GM18511 (cell line): ENCODE data around the gene POU5F1.
A peak's percentile ranks its signal among the peaks of the same experiment; 100 is the strongest.
"Not testable (repeated sequence)": the region's sequence is repeated elsewhere in the genome, so short reads cannot be mapped to it uniquely, and the experiment has no call there.

Source experiments
- ATAC-seq: cut with Tn5 transposase; IDR thresholded peaks from one replicate; pipeline ENCODE4 v1.9.1; 2021; ENCODE audit warnings: mild to moderate bottlenecking, moderate library complexity; ENCODE audit not compliant: unreplicated experiment

Gene POU5F1

DNA sequence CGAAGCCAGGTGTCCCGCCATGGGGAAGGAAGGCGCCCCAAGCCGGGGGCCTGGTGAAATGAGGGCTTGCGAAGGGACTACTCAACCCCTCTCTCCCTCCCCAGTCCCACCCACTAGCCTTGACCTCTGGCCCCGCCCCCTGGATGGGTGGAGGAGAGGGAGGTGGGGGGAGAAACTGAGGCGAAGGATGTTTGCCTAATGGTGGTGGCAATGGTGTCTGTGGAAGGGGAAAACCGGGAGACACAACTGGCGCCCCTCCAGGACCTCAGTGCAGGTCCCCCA is at the start of gene POU5F1:
POU5F1 (minus strand) TSS at position 83 of the 282 bp plus-strand sequence; CDS start at position 21, 62 bp downstream.
- ATAC-seq, result no peak

DNA sequence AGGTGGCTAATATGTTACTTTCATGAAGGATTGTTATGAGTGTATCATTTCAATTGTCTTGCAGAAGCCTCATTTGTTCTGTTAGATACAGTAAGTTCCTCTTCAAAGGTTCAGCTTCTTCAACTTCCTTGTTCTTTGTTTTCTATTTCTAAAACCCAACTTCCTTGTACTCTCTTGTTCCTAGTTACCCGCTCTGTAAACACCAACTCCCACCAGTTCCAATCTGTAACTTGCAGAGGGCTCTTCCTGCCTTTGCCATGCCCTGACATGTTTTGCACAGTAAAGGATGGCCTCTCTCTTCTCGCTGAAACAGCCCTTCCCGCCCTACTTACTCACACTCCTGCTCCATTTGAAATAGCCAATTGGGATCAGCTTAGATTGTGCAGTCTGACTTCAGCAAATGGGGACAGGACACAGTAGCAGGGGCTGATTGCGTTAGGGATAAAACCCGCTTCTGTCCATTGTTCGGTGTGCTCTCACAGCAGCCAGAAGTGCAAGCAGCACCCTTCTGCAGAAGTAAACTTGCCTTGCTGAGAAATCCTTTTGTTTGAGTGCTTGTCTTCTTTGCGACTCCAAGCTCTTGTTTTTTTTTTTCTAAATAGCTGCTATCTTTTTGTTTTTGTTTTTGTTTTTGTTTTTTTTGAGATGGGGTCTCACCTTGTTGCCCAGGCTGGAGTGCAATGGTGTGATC is 45.9 kb upstream of the POU5F1 start:
- no peak for ATAC-seq

DNA sequence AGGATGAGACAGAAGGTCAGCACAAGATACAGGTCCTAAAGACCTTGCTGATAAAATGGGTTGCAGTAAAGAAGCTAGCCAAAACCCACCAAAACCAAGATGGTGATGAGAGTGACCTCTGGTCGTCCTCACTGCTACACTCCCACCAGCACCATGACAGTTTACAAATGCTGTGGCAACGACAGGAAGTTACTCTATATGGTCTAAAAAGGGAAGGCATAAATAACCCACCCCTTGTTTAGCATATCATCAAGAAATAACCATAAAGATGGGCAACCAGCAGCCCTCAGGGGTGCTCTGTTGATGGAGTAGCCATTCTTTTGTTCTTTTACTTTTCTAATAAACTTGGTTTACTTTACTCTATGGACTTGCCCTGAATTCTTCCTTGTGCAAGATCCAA is 44.7 kb upstream of the POU5F1 start:
- ATAC-seq, result not testable (repeated sequence)

DNA sequence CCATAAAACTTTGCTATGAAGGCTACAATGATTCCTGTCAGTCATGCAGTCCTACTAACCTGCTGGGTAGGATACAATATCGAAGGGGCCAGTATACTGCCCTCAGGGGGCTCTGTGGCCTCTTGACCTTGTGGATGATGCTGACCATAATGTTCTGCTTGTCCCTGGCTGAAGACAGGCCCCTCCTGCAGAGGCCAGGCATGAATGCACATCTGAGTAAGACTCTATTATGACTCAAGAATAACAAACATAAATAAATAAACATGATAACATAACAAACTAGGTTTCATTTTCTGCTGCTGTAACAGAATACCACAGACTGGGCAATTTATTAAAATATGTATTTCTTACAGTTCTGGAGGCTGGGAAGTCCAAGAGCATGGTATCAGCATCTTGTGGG is 44.0 kb upstream of the POU5F1 start:
- no peak for ATAC-seq

DNA sequence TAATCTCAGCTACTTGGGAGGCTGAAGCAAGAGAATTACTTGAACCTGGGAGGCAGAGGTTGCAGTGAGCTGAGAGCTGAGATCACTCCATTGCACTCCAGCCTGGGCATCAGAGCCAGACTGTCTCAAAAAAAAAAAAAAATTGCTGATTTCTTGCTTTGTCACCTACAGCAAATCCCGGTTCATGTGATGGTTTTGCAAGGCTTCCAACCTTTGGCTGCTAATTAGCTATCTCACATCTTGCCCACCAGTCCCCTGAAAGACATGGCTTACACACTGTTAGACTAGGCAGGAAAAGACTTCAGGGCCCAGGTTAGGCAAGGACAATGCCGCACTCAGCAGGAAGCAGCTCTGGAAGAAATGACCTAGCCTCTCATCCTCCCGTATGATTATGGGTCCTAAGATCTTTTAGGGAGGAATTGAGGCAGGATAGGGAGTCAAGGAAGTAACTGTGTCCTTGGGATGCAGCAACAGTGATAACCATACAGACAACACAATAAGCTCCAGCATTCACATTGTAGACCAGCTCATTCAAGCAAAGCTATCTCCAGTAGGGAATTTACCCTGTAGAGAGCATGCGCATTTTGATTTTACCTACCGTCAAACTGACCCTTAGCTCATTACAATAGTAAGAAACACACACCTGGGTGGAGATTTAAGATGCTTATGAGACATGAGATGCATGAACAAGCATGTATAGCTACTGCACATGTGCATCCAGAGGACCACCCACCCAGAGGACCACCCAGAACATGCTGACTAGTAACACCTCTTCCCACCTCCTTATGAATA is 40.5 kb upstream of the POU5F1 start:
- no peak for ATAC-seq

DNA sequence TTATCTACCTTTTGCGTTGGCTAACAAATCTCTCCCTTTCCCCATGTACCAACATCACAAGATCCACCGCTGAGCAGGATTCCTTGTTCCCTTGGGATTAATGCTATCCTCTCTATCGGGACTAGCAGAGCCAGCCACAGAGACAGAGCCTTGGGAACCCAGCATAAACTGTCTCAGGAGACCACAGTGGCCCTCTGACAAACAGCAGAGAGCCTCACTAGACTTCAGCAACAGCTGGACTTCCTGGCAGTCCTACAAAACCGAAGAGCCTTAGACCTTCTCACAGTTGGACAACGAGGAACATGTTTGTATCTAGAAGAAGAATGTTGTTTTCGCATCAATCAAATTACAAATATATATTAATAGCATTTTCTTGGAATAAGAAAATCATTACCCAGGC is 39.6 kb upstream of the POU5F1 start:
- no peak for ATAC-seq

DNA sequence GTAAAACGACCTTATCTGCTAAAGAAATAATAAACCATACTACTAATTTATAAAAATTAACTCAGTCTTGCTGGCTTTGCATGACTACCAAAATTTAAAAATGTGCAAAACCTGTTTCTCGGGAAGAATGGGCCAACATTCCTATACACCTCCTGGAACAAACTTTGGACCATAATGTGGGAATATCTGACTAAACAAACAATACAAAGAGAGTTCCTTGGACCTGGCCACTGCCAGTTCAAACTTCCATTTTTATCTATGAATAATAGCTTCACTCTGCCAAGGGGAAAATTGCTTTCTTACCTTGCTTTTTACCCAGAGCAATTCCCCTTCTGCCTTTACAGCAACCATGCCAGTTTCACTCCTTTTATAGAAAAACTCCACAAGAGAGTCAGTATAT is 38.7 kb upstream of the POU5F1 start:
- no peak for ATAC-seq

DNA sequence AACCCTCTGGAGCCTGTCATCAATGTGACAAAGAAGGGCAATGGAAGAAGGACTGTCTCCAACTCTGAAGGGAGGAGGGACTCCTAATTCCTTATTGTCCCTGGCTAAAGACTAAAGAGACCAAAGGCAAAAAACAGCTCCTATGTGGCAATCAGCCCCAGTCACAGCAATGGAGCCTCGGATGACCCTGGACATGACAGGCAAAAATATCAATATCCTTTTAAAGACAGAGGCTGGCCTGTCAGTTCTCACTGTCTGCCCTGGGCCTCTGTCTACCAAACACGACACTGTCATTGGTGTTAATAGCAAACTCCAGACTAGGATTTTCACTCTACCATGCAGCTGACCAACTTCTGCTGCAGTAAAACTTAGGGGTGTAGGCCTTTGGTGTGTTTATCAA is 38.0 kb upstream of the POU5F1 start:
- ATAC-seq, result no peak

DNA sequence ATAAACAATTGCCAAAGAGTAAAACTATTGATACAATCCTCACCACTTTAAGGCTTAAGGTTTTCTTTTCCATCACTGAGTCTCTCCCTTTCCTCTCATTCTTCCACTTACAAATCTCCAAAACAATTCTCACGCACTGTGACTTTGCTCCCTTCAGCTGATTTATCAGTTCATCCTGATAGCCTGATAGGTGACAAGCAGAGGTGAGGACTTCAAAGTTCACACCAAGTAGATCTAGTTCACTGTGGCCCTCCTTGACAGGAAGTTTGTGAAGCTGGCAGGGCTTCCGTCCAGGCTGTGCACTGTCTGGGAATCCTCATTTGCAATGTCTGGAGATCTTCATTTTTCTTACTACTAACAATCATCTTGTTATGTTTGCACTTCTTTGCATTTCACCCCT is 35.2 kb upstream of the POU5F1 start:
- ATAC-seq, result no peak

DNA sequence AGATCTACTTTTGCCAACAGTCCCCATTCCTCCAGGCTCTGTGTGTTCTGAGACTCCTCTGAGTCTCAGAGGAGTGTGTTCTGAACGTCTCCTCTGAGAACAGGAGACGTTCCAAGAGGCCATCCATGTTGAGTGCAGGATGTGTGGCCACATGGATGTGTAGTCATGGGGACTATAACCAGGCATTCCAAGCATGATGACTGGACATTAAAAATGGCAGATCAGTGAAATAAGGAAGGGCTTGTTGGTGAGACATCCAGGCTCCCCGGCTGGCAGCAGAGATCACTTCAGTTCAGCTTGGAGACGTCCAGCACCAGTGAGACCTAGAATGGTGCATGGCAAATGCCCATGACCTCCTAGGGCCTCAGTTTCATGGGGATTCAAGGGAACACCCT is 34.3 kb upstream of the POU5F1 start:
- ATAC-seq, result no peak

DNA sequence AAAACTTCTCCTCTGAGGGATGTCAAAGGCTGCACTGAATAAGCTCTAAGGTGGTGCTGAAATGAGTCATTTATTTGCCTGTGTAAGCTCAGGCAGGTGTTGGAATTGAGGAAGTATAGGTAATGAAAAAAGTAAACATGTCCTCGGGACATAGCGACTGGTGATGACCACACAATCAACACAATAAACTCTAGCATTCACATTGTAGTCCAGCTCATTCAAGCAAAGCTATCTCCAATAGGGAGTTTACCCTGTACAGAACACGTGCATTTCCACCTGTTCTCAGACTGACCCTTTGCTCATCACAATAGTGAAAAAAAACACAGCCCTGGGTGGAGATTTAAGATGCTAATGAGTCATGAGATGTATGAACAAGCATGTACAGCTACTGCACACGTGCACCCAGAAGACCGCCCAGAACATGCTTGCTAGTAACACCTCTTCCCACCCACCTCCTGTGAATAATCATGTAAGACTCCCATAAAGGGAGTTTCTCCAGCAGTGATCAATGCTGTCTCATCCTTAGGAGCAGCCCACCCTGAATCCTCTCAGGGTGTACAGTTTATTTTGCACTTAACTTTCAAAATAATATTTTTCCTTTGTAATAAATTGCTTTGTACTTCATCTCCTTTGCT is 33.0 kb upstream of the POU5F1 start:
- peak; percentile 66 for ATAC-seq

DNA sequence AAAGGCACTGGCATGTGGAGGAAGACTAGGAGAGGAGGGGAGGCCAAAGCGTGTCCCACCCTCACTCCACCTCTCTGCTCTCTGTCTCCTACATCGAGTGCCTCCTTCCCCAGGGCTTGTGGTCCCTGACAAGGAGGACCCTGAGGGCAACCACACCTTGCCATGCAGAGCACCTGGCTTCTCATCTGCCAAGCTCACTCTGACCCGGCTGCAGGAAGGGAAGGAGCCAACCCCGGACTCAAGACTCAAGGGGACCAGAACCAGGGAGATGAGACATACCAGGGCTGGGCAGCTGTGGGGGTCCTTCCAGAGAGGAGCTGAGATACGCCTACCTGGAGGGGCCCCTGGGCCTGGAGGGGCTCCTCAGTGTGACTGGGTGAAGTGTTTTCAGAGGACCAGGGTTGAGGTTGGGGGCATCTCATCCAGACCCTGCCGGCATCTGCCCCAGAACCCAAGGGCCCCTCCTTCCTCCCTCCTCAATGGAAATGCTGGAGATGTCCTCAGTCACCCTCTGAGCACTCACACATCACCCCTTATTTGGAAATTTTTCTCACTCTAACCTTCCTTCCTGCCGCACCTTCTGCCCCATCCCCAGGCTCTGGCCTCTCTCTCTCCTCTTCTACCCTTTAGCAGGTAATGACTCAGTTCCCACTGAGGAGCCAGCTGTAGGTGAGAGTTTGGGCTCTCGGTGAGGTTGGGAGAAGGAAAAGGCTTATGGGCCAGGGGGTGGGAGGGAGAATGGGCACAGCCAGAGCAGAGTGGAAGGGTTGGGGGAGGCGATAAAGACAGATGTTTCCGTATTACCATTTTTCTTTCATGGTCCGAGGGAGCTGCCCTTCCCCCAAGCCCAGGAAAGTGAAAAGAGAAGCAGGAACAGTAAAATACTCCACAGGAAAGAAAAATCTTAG is 32.0 kb upstream of the POU5F1 start:
- no peak for ATAC-seq

DNA sequence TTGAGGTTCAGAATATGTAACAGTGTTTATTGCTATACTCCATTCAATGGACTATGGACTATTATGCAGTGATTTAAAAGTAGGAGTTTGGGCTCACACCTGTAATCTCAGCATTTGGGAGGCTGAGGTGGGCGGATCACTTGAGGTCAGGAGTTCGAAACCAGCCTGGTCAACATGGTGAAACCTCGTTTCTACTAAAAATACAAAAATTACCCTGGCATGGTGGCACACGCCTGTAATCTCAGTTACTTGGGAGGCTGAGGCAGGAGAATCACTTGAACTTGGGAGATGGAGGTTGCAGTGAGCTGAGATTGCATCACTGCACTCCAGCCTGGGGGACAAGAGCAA is 28.6 kb upstream of the POU5F1 start:
- ATAC-seq, result not testable (repeated sequence)

DNA sequence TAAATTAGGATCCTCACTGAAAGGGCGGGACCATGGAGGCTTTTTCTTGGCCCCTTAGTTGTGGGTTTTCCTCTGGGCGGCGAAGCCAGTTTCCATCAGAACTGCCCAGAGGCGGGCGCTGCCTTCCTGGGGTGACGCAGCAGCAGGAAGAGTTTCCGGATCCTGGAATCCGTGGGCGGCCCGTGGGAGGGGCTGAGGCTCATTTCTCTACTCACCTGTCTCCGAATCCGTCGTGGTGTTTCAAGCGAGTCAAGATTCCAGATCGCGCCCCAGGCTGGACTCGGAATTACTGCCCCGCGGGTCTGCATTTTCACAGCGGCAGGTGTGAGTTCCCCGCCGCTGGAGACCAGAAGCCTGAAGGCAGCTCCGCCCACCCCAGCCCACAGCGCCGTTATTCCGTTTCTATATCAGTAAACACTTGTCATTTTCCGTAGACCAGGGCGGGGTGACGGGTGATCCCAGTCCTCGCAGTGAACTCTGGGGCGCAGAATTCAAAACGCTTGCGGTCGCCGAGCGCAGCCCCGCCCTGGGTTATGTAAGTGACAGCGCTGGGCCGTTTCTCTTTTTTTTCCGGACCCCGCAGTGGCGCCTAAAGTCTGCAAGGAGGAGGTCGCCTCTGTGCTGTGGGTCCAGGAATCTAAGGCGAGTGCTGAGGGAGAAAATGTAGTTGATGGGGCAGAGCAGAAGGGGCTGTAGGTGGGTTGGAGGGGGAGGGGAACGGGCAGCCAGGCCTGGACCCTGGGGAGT is 27.2 kb upstream of the POU5F1 start:
- ATAC-seq, result peak; percentile 74

DNA sequence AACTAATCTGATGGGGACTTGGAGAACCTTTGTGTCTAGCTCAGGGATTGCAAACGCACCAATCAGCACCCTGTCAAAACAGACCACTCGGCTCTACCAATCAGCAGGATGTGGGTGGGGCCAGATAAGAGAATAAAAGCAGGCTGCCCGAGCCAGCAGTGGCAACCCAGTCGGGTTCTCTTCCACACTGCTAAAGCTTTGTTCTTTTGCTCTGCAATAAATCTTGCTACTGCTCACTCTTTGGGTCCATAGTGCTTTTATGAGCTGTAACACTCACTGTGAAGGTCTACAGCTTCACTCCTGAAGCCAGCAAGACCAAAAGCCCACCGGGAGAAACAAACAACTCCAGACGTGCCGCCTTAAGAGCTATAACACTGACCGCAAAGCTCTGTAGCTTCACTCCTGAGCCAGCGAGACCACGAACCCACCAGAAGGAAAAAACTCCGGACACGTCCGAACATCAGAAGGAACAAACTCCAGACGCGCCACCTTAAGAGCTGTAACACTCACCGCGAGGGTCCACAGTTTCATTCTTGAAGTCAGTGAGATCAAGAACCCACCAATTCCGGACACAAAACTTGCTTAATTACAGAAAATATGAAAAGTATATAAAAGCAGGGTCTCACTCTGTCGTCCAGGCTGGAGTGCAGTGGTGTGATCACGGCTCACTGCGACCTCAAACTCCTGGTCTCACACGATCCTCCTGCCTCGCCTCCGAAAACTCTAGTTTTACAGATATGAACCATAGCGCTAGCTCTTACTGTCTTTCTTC is 26.0 kb upstream of the POU5F1 start:
- not testable (repeated sequence) for ATAC-seq

DNA sequence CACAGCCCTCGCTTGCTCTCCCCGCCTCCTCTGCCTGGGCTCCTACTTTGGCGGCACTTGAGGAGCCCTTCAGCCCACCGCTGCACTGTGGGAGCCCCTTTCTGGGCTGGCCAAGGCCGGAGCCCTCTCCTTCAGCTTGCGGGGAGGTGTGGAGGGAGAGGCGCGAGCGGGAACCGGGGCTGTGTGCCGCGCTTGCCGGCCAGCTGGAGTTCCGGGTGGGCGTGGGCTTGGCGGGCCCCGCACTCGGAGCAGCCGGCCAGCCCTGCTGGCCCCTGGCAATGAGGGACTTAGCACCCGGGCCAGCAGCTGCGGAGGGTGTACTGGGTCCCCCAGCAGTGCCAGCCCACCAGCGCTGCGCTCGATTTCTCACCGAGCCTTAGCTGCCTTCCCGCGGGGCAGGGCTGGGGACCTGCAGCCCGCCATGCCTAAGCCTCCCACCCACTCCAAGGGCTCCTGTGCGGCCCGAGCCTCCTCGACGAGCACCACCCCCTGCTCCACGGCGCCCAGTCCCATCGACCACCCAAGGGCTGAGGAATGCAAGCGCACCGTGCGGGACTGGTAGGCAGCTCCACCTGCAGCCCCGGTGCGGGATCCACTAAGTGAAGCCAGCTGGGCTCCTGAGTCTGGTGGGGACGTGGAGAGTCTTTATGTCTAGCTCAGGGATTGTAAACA is 25.0 kb upstream of the POU5F1 start:
- ATAC-seq, result not testable (repeated sequence)

DNA sequence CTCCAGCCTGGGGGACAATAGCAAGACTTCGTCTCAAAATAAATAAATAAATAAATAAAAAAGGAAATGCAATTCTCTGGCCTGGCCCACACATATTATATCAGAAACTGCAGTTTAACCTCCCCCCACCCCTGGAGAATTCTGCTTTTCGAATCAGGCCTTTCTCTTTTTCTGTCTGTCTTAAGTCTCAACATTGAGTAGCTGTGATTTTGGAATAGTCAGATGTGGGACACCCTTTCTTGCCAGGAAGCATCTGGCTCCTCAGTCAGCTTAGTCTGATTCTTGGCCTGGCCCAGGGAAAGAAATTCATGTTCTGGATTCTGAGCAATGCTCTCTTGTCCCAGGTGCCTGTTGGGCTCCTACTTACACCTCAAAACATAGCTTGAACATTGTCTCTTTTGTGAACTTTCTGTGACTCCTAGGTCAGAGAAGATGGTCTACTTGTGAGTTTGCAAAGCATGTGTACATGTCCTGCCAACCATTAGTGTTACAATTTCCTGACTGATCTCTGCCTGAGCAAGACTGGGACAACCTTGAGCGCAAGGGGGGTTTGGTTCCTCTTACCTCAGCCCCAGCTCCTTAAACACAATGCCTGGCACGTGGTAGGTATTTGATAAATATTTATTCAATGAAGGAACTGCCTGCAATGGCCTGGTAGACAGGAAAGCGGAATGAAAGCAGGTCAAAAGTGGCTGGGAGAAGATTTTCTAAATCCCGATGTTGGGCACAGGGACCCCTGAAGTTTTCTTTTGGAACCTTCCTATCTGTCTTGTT is 23.8 kb upstream of the POU5F1 start:
- no peak for ATAC-seq

DNA sequence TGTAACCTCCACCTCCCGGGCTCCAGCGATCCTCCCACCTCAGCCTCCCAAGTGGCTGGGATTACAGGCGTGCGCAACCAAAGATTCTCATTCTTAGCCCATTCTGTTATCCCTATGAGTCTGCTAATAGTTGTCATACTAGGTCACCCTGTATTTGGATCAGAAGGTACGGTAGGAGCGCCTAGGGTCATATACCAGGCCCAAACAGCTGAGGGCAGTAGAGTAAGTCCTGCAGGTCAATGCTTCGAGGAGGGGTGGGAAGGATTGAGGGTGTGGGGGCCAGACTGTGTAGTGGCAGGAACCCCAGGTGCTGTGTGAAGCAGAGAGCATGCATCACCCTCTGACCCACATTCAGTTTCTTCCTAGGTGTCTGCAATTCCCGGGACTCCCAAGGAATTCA is 22.7 kb upstream of the POU5F1 start:
- ATAC-seq, result no peak
